H9 (cell line): ENCODE measurements around the gene SCG2. TPM values are rescaled to one million over a fixed set of nuclear protein-coding genes. Genes with fewer than 3 reads are reported as not detected.

Experiments used
- DNase-seq: peaks from one replicate; pipeline ENCODE4 v3.0.0-alpha.2; 2017
- H2AFZ ChIP-seq: one replicate; pipeline ENCODE4 v1.6.1; 2013; ENCODE audit warnings: mild to moderate bottlenecking, low read length, control low read depth, moderate library complexity
- H2AK5ac ChIP-seq: 2 replicates; pipeline ENCODE4 v1.6.1; 2013; ENCODE audit warnings: low read length, control low read depth, mixed read lengths; ENCODE audit not compliant: insufficient read length
- H2BK120ac ChIP-seq: one replicate; pipeline ENCODE4 v1.6.1; 2013; ENCODE audit warnings: low read depth, mild to moderate bottlenecking, low read length, control low read depth, inconsistent platforms; ENCODE audit not compliant: poor library complexity, severe bottlenecking
- H2BK12ac ChIP-seq: 2 replicates; pipeline ENCODE4 v1.6.1; 2013; ENCODE audit warnings: low read length, control low read depth, mixed read lengths, low read depth; ENCODE audit not compliant: insufficient read length
- H2BK15ac ChIP-seq: 2 replicates; pipeline ENCODE4 v1.6.1; 2013; ENCODE audit warnings: low read depth, low read length, control low read depth
- H2BK20ac ChIP-seq: one replicate; pipeline ENCODE4 v1.6.1; 2013; ENCODE audit warnings: low read depth, mild to moderate bottlenecking, low read length, control low read depth, inconsistent platforms; ENCODE audit not compliant: poor library complexity, severe bottlenecking
- H2BK5ac ChIP-seq: 2 replicates; pipeline ENCODE4 v1.6.1; 2013; ENCODE audit warnings: low read length, control low read depth, mixed read lengths; ENCODE audit not compliant: insufficient read length
- H3K14ac ChIP-seq: 2 replicates; pipeline ENCODE4 v1.6.1; 2013; ENCODE audit warnings: low read length, control low read depth; ENCODE audit not compliant: insufficient read depth
- H3K18ac ChIP-seq: 2 replicates; pipeline ENCODE4 v1.6.1; 2013; ENCODE audit warnings: low read depth, mild to moderate bottlenecking, mixed read lengths, low read length, control low read depth; ENCODE audit not compliant: insufficient read length
- H3K23ac ChIP-seq: 2 replicates; pipeline ENCODE4 v1.6.1; 2013; ENCODE audit warnings: low read length, control low read depth, mixed read lengths, low read depth; ENCODE audit not compliant: insufficient read length
- H3K23me2 ChIP-seq: 2 replicates; pipeline ENCODE4 v1.6.1; 2013; ENCODE audit warnings: low read depth, mild to moderate bottlenecking, mixed read lengths, low read length, control low read depth; ENCODE audit not compliant: insufficient read length, poor library complexity, severe bottlenecking
- H3K27ac ChIP-seq: 2 replicates; pipeline ENCODE4 v1.5.1; 2013; ENCODE audit warnings: low read length, control low read depth, mixed read lengths, low read depth; ENCODE audit not compliant: insufficient read length
- H3K27me3 ChIP-seq: 2 replicates; pipeline ENCODE4 v1.6.1; 2013; ENCODE audit warnings: low read length, control low read depth, inconsistent platforms; ENCODE audit not compliant: insufficient read depth
- H3K4ac ChIP-seq: 2 replicates; pipeline ENCODE4 v1.6.1; 2013; ENCODE audit warnings: low read depth, mild to moderate bottlenecking, control low read depth, inconsistent platforms, low read length, moderate library complexity
- H3K4me1 ChIP-seq: 2 replicates; pipeline ENCODE4 v1.6.1; 2013; ENCODE audit warnings: low read length, control low read depth, inconsistent platforms; ENCODE audit not compliant: insufficient read depth
- H3K4me2 ChIP-seq: 2 replicates; pipeline ENCODE4 v1.6.1; 2013; ENCODE audit warnings: low read length, control low read depth, mixed read lengths; ENCODE audit not compliant: insufficient read length, insufficient read depth
- H3K56ac ChIP-seq: 2 replicates; pipeline ENCODE4 v1.6.1; 2013; ENCODE audit warnings: low read depth, mild to moderate bottlenecking, mixed read lengths, low read length, control low read depth; ENCODE audit not compliant: insufficient read length
- H3K79me1 ChIP-seq: 2 replicates; pipeline ENCODE4 v1.6.1; 2013; ENCODE audit warnings: low read depth, mild to moderate bottlenecking, moderate library complexity, low read length, control low read depth, inconsistent platforms; ENCODE audit not compliant: insufficient read depth, poor library complexity, severe bottlenecking
- H3K79me2 ChIP-seq: 2 replicates; pipeline ENCODE4 v1.6.1; 2013; ENCODE audit warnings: low read length, control low read depth, inconsistent platforms; ENCODE audit not compliant: insufficient read depth
- H3K9ac ChIP-seq: 2 replicates; pipeline ENCODE4 v1.6.1; 2013; ENCODE audit warnings: low read length, control low read depth, mixed read lengths; ENCODE audit not compliant: insufficient read length; ENCODE audit errors: extremely low read depth
- H3K9me3 ChIP-seq: one replicate; pipeline ENCODE4 v1.6.1; 2013; ENCODE audit warnings: low read depth, low read length, inconsistent platforms; ENCODE audit not compliant: control insufficient read depth
- H3T11ph ChIP-seq: one replicate; pipeline ENCODE4 v1.6.1; 2013; ENCODE audit warnings: mild to moderate bottlenecking, low read length, control low read depth, inconsistent platforms
- H4K20me1 ChIP-seq: one replicate; pipeline ENCODE4 v1.6.1; 2013; ENCODE audit not compliant: control insufficient read depth, insufficient read length, insufficient read depth
- H4K5ac ChIP-seq: 2 replicates; pipeline ENCODE4 v1.6.1; 2013; ENCODE audit warnings: low read depth, mild to moderate bottlenecking, mixed read lengths, low read length, control low read depth; ENCODE audit not compliant: insufficient read length
- H4K8ac ChIP-seq: replicated peaks from 2 replicates; pipeline ENCODE4 v1.6.1; 2013; ENCODE audit warnings: low read length, control low read depth, mixed read lengths, low read depth; ENCODE audit not compliant: insufficient read length
- H4K91ac ChIP-seq: 2 replicates; pipeline ENCODE4 v1.6.1; 2013; ENCODE audit warnings: low read depth, mild to moderate bottlenecking, moderate library complexity, mixed read lengths, low read length, control low read depth; ENCODE audit not compliant: insufficient read length
- H3K27ac Mint-ChIP-seq, 3 experiments: 2 replicates in 2 of 3; 3 replicates in 1 of 3; pipeline ENCODE4 v1.8.0; 2020 to 2021; ENCODE audit warnings: mixed read lengths in 3 of 3, mild to moderate bottlenecking in 1 of 3, moderate library complexity in 1 of 3
- H3K27me3 Mint-ChIP-seq: 2 replicates; pipeline ENCODE4 v1.8.0; 2021; ENCODE audit warnings: low read depth, mild to moderate bottlenecking, moderate library complexity, mixed read lengths
- H3K36me3 Mint-ChIP-seq, 3 experiments: 2 replicates in 2 of 3; 3 replicates in 1 of 3; pipeline ENCODE4 v1.8.0; 2020 to 2021; ENCODE audit warnings: low read depth in 3 of 3, mixed read lengths in 3 of 3; ENCODE audit not compliant: insufficient read depth in 1 of 3
- H3K4me1 Mint-ChIP-seq, 2 experiments: 2 replicates each; pipeline ENCODE4 v1.8.0; 2020; ENCODE audit warnings: mixed read lengths in 2 of 2
- H3K4me3 Mint-ChIP-seq, 2 experiments: 2 replicates in 1 of 2; 3 replicates in 1 of 2; pipeline ENCODE4 v1.8.0; 2020 to 2021; ENCODE audit warnings: mild to moderate bottlenecking in 2 of 2, mixed read lengths in 2 of 2, moderate library complexity in 1 of 2
- H3K9me3 Mint-ChIP-seq, 2 experiments: 2 replicates in 1 of 2; 3 replicates in 1 of 2; pipeline ENCODE4 v1.8.0; 2020; ENCODE audit warnings: mild to moderate bottlenecking in 2 of 2, mixed read lengths in 2 of 2, moderate library complexity in 1 of 2
- whole genome bisulfite sequencing: extraction: QIAGEN DNeasy Blood & Tissue Kit; methylation state at CpG from one replicate; pipeline ENCODE4 v1.1.7; 2013; ENCODE audit warnings: missing lambda C conversion rate, low lambda C conversion rate, mixed read lengths; ENCODE audit not compliant: insufficient read length; ENCODE audit errors: extremely low coverage; 5-methylcytosine and 5-hydroxymethylcytosine counted together
- total RNA-seq: library from RNA; stranded (reverse); gene quantifications from 2 replicates; pipeline ENCODE4 v1.2.1, GENCODE V29; 2021
- TF ChIP-seq, protein P1 (sequence below): fragments of 200-600 bp; sonication (generic); conservative IDR thresholded peaks from 3 replicates; pipeline ENCODE4 v1.8.0; 2021; ENCODE audit warnings: antibody characterized with exemption, mild to moderate bottlenecking

Gene SCG2
- total RNA-seq, 1 experiment from 2014 or later = 4.4 TPM

GRCh38 chr2:223548194-223548593 lies 54.0 kb downstream of the SCG2 start:
- Mint-ChIP-seq H3K27me3 (peaks cover 7% of the 10 kb centered on the region; the same call in 1 of the 2 replicates), H3K36me3 (no peaks in the 10 kb centered on the region), H3K27ac (no peak overlapping the region), H3K4me1 (no peaks in the 10 kb centered on the region), H3K4me3 (no peak overlapping the region), H3K9me3 (no peaks in the 10 kb centered on the region)
- H2BK12ac ChIP-seq = no peak overlapping the region
- H3K18ac ChIP-seq = no peak overlapping the region
- no peaks in the 10 kb centered on the region for H3K9me3 ChIP-seq
- no peaks in the 10 kb centered on the region for H3K27me3 ChIP-seq
- H3K14ac ChIP-seq = no peak overlapping the region
- DNase-seq = no peak
- no peak overlapping the region for H4K5ac ChIP-seq
- H3K23ac ChIP-seq = no peak overlapping the region
- no peak overlapping the region for H3K27ac ChIP-seq
- no peak overlapping the region for H3K4me2 ChIP-seq
- no peaks in the 10 kb centered on the region for H3K79me2 ChIP-seq
- H3K4me1 ChIP-seq = no peaks in the 10 kb centered on the region
- H2AFZ ChIP-seq = no peak overlapping the region
- H4K91ac ChIP-seq = no peak overlapping the region
- H4K8ac ChIP-seq = no peak overlapping the region
- no peak overlapping the region for H3T11ph ChIP-seq
- no peak overlapping the region for H2BK120ac ChIP-seq
- H2BK5ac ChIP-seq = no peak overlapping the region
- H3K56ac ChIP-seq = no peak overlapping the region
- TF ChIP-seq, protein P1, sequence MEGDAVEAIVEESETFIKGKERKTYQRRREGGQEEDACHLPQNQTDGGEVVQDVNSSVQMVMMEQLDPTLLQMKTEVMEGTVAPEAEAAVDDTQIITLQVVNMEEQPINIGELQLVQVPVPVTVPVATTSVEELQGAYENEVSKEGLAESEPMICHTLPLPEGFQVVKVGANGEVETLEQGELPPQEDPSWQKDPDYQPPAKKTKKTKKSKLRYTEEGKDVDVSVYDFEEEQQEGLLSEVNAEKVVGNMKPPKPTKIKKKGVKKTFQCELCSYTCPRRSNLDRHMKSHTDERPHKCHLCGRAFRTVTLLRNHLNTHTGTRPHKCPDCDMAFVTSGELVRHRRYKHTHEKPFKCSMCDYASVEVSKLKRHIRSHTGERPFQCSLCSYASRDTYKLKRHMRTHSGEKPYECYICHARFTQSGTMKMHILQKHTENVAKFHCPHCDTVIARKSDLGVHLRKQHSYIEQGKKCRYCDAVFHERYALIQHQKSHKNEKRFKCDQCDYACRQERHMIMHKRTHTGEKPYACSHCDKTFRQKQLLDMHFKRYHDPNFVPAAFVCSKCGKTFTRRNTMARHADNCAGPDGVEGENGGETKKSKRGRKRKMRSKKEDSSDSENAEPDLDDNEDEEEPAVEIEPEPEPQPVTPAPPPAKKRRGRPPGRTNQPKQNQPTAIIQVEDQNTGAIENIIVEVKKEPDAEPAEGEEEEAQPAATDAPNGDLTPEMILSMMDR = no peak
- no CpG with 5 or more reads among the region's 5 CpGs for WGBS
- H3K4ac ChIP-seq = no peak overlapping the region
- H2AK5ac ChIP-seq = no peak overlapping the region
- no peaks in the 10 kb centered on the region for H3K23me2 ChIP-seq
- no peaks in the 10 kb centered on the region for H3K79me1 ChIP-seq
- no peak overlapping the region for H2BK15ac ChIP-seq
- H4K20me1 ChIP-seq = no peaks in the 10 kb centered on the region
- no peak overlapping the region for H2BK20ac ChIP-seq
- no peak overlapping the region for H3K9ac ChIP-seq

Other genes with a start within 250 kb of the SCG2 start
- 8.7 and 11.0 TPM in 2 replicates for gene AP1S3, start 235.2 kb upstream of the SCG2 start, total RNA-seq